Retinal pigment epithelial cell (primary cell): Measurements from ENCODE around the gene PPP4R4.

ENCODE experiments used
- DNase-seq: peaks from one replicate; pipeline ENCODE4 v3.0.0-alpha.2; 2010; ENCODE audit warnings: low read depth
- H3K4me3 ChIP-seq: 2 replicates; pipeline ENCODE4 v1.5.1; 2011; ENCODE audit warnings: mild to moderate bottlenecking, low read length, control low read depth, moderate library complexity
- CTCF ChIP-seq: conservative IDR thresholded peaks from 2 replicates; pipeline ENCODE4 v1.5.1; 2011; ENCODE audit warnings: low read depth, low read length, control low read depth, inconsistent platforms

The PPP4R4 gene

GRCh38 chr14:94171208-94171607, 2.9 kb upstream of the PPP4R4 start:
- DNase-seq, result no peak
- no peak for TF ChIP-seq CTCF
- H3K4me3 ChIP-seq, result no peak overlapping the region

DNA sequence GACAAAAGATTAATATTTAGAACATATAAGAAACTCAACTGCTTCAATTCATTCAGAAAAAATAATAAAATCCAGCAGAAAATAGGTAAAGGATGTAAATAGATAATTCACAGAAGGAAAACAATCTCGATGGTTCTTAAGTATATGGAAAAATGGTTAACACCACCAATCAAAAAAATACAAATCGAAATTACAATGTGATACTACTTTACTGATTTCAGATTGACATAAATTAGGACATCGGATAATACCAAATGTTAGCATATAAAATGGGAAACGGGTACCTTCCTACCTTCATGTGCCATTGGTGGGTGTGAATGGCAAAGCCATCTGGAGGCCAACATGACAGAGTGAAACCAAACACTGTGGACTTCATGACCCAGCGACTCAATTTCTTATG, 1.6 kb upstream of the PPP4R4 start:
- H3K4me3 ChIP-seq, result no peak overlapping the region
- no peak for TF ChIP-seq CTCF
- no peak for DNase-seq

- H3K4me3 ChIP-seq, result peak overlapping the region; percentile 65
- no peak for DNase-seq
- no peak for TF ChIP-seq CTCF
Measured at GRCh38 chr14:94173471-94173884, 644 bp upstream of the PPP4R4 start.

- peak overlapping the region; percentile 39 for H3K4me3 ChIP-seq
- no peak for TF ChIP-seq CTCF
- no peak for DNase-seq
Measured at GRCh38 chr14:94174604-94175010, 485 bp downstream of the PPP4R4 start.

- no peak for TF ChIP-seq CTCF
- H3K4me3 ChIP-seq, result peak overlapping the region; percentile 39
- no peak for DNase-seq
Measured at GRCh38 chr14:94175011-94175745, 1.1 kb downstream of the PPP4R4 start.

DNA sequence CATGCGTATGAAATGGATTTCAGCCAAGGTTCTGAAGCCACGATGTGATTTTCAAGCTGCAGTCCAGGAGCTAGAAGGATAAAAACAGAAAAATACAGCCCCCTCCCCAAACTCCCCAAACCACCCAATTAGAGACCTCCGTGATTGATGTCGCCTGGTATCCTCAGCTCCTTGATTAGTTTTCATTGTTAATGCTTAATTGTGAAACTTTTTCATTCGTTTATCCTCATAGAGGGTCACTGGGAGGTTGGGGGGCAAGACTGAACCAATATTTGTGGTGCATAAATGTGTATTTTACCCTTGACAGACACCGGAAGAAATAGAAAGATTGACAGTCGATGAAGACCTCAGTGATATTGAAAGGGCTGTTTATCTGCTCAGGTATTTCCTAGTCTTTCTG, 1.6 kb downstream of the PPP4R4 start:
- H3K4me3 ChIP-seq, result peak overlapping the region; percentile 39
- no peak for TF ChIP-seq CTCF
- no peak for DNase-seq

DNA sequence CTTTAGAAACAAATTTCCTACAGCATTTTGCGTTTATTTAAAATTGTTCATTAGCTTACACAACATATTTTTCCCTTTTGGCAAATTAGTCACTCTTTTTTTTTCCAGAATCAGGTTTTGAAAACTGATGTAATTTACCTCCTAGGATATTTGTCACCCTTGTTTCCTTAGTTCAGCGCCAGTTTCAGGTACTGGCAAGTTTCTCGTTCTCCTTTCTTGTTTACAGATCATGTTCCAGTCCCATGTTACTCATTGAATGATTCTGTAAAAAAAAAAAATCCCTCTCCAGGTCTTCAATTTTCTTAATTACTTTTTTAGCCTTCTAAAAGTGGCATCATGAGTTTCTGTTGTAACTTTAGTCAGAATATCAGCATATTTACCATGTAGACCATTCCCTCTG, 2.7 kb downstream of the PPP4R4 start:
- TF ChIP-seq CTCF, result no peak
- H3K4me3 ChIP-seq, result no peak overlapping the region
- no peak for DNase-seq
